Ishikawa (cell line): ENCODE results near the gene FUNDC2.

Source experiments
- CEBPB ChIP-seq: IDR thresholded peaks from 2 replicates; pipeline ENCODE4 v1.6.1; 2012
- CREB1 ChIP-seq: IDR thresholded peaks from 2 replicates; pipeline ENCODE4 v1.6.1; 2012; ENCODE audit warnings: low read depth
- EGR1 ChIP-seq: IDR thresholded peaks from 2 replicates; pipeline ENCODE4 v1.6.1; 2012
- EP300 ChIP-seq: IDR thresholded peaks from 2 replicates; pipeline ENCODE4 v1.6.1; 2012; ENCODE audit warnings: borderline replicate concordance
- FOXM1 ChIP-seq: IDR thresholded peaks from 2 replicates; pipeline ENCODE4 v1.6.1; 2012; ENCODE audit warnings: low read depth, borderline replicate concordance
- NFIC ChIP-seq: IDR thresholded peaks from 2 replicates; pipeline ENCODE4 v1.6.1; 2012
- RAD21 ChIP-seq: IDR thresholded peaks from 2 replicates; pipeline ENCODE4 v1.6.1; 2012; ENCODE audit warnings: low read depth
- TAF1 ChIP-seq: IDR thresholded peaks from 2 replicates; pipeline ENCODE4 v1.6.1; 2012; ENCODE audit warnings: low read depth, mild to moderate bottlenecking
- TCF12 ChIP-seq: IDR thresholded peaks from 2 replicates; pipeline ENCODE4 v1.6.1; 2012; ENCODE audit warnings: low read depth
- TEAD4 ChIP-seq: IDR thresholded peaks from 2 replicates; pipeline ENCODE4 v1.6.1; 2012
- YY1 ChIP-seq: IDR thresholded peaks from 2 replicates; pipeline ENCODE4 v1.6.1; 2012; ENCODE audit warnings: low read depth
- ZBTB7A ChIP-seq: IDR thresholded peaks from 2 replicates; pipeline ENCODE4 v1.6.1; 2012; ENCODE audit warnings: low read depth
- TF ChIP-seq, protein P1 (sequence below): IDR thresholded peaks from 2 replicates; pipeline ENCODE4 v1.6.1; 2012
- TF ChIP-seq, protein P2 (sequence below): IDR thresholded peaks from 2 replicates; pipeline ENCODE4 v1.6.1; 2012; ENCODE audit warnings: low read depth, mild to moderate bottlenecking
- TF ChIP-seq, protein P3 (sequence below): IDR thresholded peaks from 2 replicates; pipeline ENCODE4 v1.6.1; 2012

The FUNDC2 gene

DNA sequence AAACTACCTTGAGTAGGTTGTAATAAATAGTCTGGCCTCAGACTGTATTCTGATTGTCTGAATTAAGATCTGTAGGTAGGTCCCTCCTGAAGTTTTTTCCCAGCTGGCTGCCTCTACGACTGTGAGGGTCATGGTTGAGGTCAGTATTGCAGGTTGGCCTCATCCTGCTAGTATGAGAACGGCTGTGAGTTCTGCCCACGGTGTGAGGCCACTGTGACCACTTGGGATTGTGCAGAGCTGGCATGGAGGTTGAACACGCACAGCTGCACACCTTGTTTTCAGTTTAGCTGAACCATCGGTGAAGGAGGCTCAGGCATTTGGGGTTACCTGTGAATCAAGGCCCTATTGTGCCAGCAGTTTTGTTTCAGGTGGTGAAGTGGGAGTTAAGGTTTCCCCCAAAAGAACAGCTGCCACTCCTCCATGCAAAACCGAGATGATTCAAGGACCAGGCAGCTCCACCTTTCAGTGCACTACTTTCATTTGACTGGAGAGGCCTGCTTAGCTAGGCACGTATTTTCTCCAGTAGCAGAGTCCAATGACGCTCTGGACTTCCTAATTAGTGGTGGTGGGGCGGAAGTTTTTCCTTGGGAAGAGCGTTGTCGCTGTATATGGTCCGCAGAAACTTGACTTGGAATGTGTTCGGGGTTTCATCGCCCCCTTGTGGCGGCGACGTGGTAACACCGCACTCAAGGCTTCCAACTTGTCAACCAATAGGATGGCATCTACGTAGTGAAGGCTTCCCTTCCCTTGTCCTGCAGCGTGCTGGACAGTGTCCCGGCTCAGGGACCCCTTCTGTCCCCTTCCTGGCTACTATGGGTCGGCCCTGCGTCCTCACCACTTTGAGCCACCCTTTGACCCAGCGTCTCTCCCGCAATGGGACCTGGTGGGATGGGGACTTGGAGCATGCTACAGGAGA, 30.5 kb downstream of the FUNDC2 start:
- TF ChIP-seq, protein P1, sequence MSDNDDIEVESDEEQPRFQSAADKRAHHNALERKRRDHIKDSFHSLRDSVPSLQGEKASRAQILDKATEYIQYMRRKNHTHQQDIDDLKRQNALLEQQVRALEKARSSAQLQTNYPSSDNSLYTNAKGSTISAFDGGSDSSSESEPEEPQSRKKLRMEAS = no peak
- TF ChIP-seq, protein P2, sequence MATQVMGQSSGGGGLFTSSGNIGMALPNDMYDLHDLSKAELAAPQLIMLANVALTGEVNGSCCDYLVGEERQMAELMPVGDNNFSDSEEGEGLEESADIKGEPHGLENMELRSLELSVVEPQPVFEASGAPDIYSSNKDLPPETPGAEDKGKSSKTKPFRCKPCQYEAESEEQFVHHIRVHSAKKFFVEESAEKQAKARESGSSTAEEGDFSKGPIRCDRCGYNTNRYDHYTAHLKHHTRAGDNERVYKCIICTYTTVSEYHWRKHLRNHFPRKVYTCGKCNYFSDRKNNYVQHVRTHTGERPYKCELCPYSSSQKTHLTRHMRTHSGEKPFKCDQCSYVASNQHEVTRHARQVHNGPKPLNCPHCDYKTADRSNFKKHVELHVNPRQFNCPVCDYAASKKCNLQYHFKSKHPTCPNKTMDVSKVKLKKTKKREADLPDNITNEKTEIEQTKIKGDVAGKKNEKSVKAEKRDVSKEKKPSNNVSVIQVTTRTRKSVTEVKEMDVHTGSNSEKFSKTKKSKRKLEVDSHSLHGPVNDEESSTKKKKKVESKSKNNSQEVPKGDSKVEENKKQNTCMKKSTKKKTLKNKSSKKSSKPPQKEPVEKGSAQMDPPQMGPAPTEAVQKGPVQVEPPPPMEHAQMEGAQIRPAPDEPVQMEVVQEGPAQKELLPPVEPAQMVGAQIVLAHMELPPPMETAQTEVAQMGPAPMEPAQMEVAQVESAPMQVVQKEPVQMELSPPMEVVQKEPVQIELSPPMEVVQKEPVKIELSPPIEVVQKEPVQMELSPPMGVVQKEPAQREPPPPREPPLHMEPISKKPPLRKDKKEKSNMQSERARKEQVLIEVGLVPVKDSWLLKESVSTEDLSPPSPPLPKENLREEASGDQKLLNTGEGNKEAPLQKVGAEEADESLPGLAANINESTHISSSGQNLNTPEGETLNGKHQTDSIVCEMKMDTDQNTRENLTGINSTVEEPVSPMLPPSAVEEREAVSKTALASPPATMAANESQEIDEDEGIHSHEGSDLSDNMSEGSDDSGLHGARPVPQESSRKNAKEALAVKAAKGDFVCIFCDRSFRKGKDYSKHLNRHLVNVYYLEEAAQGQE = peak; percentile 53
- TF ChIP-seq TEAD4 (peak; percentile 66), RAD21 (peak; percentile 49)

DNA sequence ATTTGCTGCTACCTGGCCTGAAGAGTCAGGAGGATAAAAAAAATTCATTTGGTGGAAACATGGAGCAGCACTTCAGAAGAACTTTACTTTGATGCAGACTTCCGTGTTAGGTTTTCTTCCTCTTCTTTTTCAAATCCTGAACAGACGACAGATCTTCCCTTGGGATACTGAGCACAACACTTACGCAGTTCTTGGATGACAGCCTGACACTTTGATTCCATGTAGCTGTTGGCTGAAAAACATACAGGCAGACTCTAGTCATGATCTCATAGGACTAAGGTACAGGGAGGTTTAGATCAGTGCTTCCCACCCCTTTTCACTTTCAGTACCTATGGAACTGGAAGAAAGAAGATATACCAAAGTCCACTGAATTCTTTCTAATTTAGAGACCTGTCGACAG, 35.1 kb downstream of the FUNDC2 start:
- no peak for TF ChIP-seq RAD21

DNA sequence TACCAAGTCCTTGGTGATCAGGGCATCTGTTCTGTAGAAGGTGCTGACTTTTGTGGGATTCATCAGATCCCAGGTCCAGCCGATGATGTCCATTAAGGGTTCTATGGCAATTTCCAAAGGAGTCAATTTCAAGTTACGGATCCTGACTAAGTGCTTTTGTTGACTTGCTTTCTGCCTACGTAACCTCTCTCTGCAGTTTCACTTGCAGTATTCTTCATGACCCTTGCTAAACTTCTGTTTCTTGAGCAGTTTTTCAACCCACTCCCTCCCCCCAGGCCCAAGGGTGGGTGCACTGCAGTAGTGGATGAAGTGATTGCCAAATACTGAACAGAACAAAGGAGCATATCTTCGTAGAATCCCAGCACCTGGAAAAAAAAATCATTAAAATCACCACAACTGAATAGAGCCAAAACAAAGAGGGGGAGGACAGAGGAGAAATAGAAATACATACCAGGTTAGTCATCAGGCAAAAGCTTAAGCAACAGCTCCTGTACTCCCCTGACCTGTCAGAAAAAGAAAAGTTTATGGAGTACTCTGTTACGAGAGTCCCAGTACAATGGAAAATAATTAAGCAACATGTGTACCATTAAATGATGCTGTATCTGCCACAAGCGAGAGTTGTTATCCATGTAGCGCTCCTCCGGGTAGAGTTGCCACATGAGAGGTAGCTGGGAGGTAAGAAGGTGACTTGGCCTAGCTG, 38.5 kb downstream of the FUNDC2 start:
- TF ChIP-seq NFIC (no peak), TEAD4 (no peak), TCF12 (no peak), RAD21 (no peak), CEBPB (no peak), ZBTB7A (no peak), TAF1 (no peak), CREB1 (no peak), YY1 (no peak), EGR1 (no peak), EP300 (no peak), FOXM1 (no peak)
- TF ChIP-seq, protein P3, sequence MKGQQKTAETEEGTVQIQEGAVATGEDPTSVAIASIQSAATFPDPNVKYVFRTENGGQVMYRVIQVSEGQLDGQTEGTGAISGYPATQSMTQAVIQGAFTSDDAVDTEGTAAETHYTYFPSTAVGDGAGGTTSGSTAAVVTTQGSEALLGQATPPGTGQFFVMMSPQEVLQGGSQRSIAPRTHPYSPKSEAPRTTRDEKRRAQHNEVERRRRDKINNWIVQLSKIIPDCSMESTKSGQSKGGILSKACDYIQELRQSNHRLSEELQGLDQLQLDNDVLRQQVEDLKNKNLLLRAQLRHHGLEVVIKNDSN = no peak
- TF ChIP-seq, protein P2 = no peak
- TF ChIP-seq, protein P1 = no peak

DNA sequence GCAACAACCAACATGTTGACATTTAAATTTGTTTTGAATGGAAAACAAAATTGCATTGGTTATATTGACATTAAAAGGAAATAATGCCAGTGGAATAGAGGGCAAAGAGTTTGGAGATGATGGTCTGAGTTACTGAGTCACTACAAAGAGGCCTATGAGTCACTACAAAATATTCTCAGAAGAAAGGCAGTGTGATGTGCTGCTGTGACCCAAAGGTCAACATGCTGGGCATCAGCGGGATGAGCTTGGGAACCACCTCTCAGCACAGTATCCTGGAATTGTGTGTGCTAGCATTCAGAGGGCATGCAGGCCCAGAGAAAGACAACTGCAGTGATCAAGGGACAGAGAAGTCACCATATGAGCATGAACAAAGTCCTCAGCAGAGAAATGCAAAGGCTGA, 41.5 kb downstream of the FUNDC2 start:
- no peak for TF ChIP-seq TEAD4
- TF ChIP-seq, protein P1 = no peak
- TF ChIP-seq TCF12 = no peak
- TF ChIP-seq EGR1 = no peak
- no peak for TF ChIP-seq NFIC
- TF ChIP-seq RAD21 = no peak
- TF ChIP-seq TAF1 = no peak
- no peak for TF ChIP-seq CEBPB
- TF ChIP-seq EP300 = no peak
- no peak for TF ChIP-seq CREB1
- no peak for TF ChIP-seq YY1
- TF ChIP-seq, protein P2 = no peak
- TF ChIP-seq ZBTB7A = no peak
